HEK293 (cell line): Measurements from ENCODE around the gene ZNF385D.

Experiments
- CTCF ChIA-PET: fragments of 350-600 bp; formaldehyde crosslinking; extraction: SDS; loops from one replicate; lab custom pipeline; 2021; ENCODE audit warnings: antibody characterized with exemption; lab: Yijun Ruan, JAX
- POLR2A ChIA-PET: fragments of 300-600 bp; formaldehyde crosslinking; extraction: SDS; loops from one replicate; lab custom pipeline; 2020; ENCODE audit warnings: antibody characterized with exemption, inconsistent platforms; lab: Yijun Ruan, JAX
- H3K27ac ChIP-seq: fragments of 200-500 bp; sonication (Bioruptor generic); 2 replicates; pipeline ENCODE4 v1.5.1; 2014; ENCODE audit warnings: low read depth, low read length, control low read depth, inconsistent platforms; ENCODE audit errors: extremely low read depth
- H3K36me3 ChIP-seq, 2 experiments: fragments of 200-500 bp in 1 of 2; sonication (Bioruptor generic) in 1 of 2; 1 replicate in 1 of 2; 2 replicates in 1 of 2; pipeline ENCODE4 v1.5.1; 2014 to 2017; ENCODE audit warnings: inconsistent platforms in 2 of 2, low read length in 2 of 2; ENCODE audit not compliant: control insufficient read depth in 2 of 2, insufficient read depth in 1 of 2
- H3K4me1 ChIP-seq: fragments of 200-500 bp; sonication (Bioruptor generic); 2 replicates; pipeline ENCODE4 v1.5.1; 2014; ENCODE audit warnings: mild to moderate bottlenecking, low read length, inconsistent platforms; ENCODE audit not compliant: control insufficient read depth, insufficient read depth
- H3K4me3 ChIP-seq: 2 replicates; pipeline ENCODE4 v1.5.1; 2011; ENCODE audit warnings: low read depth, mild to moderate bottlenecking, control low read depth, low read length, moderate library complexity
- H3K9me3 ChIP-seq: fragments of 200-500 bp; sonication (Bioruptor generic); 2 replicates; pipeline ENCODE4 v1.5.1; 2014; ENCODE audit warnings: low read depth, low read length, inconsistent platforms; ENCODE audit not compliant: control insufficient read depth, insufficient read depth
- EGR2 ChIP-seq: fragments of 450-650 bp; formaldehyde crosslinking; IDR thresholded peaks from 2 replicates; pipeline ENCODE4 v1.5.1; 2016; ENCODE audit warnings: low read depth, missing biosample characterization, missing genetic modification characterization
- GLI2 ChIP-seq: fragments of 450-650 bp; formaldehyde crosslinking; IDR thresholded peaks from 2 replicates; pipeline ENCODE4; 2017; ENCODE audit warnings: missing biosample characterization, missing genetic modification characterization, low read depth, borderline replicate concordance
- KLF8 ChIP-seq: fragments of 450-650 bp; formaldehyde crosslinking; IDR thresholded peaks from 2 replicates; pipeline ENCODE4 v1.5.1; 2016; ENCODE audit warnings: missing biosample characterization, missing genetic modification characterization
- KLF9 ChIP-seq: fragments of 450-650 bp; formaldehyde crosslinking; IDR thresholded peaks from 2 replicates; pipeline ENCODE4 v1.5.1; 2016; ENCODE audit warnings: missing biosample characterization, missing genetic modification characterization, low read depth
- MEIS1 ChIP-seq: sonication (generic); formaldehyde crosslinking; IDR thresholded peaks from 2 replicates; pipeline ENCODE4 v1.8.1; 2022; ENCODE audit warnings: missing genetic modification reagents, mild to moderate bottlenecking, borderline replicate concordance
- MYNN ChIP-seq: fragments of 450-650 bp; formaldehyde crosslinking; IDR thresholded peaks from 2 replicates; pipeline ENCODE4 v1.5.1; 2016; ENCODE audit warnings: missing biosample characterization, missing genetic modification characterization, borderline replicate concordance
- PRDM1 ChIP-seq: fragments of 450-650 bp; formaldehyde crosslinking; IDR thresholded peaks from 2 replicates; pipeline ENCODE4; 2016; ENCODE audit warnings: missing biosample characterization, missing genetic modification characterization
- ZBTB20 ChIP-seq: fragments of 450-650 bp; formaldehyde crosslinking; IDR thresholded peaks from 2 replicates; pipeline ENCODE4 v1.5.1; 2016; ENCODE audit warnings: missing biosample characterization, missing genetic modification characterization
- ZBTB21 ChIP-seq: fragments of 450-650 bp; formaldehyde crosslinking; IDR thresholded peaks from 2 replicates; pipeline ENCODE4 v1.5.1; 2017; ENCODE audit warnings: missing biosample characterization, missing genetic modification characterization
- ZFHX2 ChIP-seq: fragments of 450-650 bp; formaldehyde crosslinking; conservative IDR thresholded peaks from 2 replicates; pipeline ENCODE4 v1.5.1; 2016; ENCODE audit warnings: missing biosample characterization, missing genetic modification characterization
- ZNF16 ChIP-seq: fragments of 450-650 bp; formaldehyde crosslinking; IDR thresholded peaks from 2 replicates; pipeline ENCODE4 v1.5.1; 2016; ENCODE audit warnings: low read depth, missing biosample characterization, missing genetic modification characterization
- ZNF169 ChIP-seq: fragments of 450-650 bp; formaldehyde crosslinking; IDR thresholded peaks from 2 replicates; pipeline ENCODE4 v1.5.1; 2016; ENCODE audit warnings: missing biosample characterization, missing genetic modification characterization
- ZNF335 ChIP-seq: fragments of 450-650 bp; formaldehyde crosslinking; conservative IDR thresholded peaks from 2 replicates; pipeline ENCODE4 v1.5.1; 2016; ENCODE audit warnings: missing biosample characterization, missing genetic modification characterization
- ZNF37A ChIP-seq: fragments of 450-650 bp; IDR thresholded peaks from 2 replicates; pipeline ENCODE4 v1.5.1; 2018; ENCODE audit warnings: missing biosample characterization, missing genetic modification characterization
- ZNF391 ChIP-seq: fragments of 450-650 bp; formaldehyde crosslinking; IDR thresholded peaks from 2 replicates; pipeline ENCODE4 v1.5.1; 2016; ENCODE audit warnings: low read depth, missing biosample characterization, missing genetic modification characterization, borderline replicate concordance
- ZNF394 ChIP-seq: fragments of 450-650 bp; formaldehyde crosslinking; IDR thresholded peaks from 2 replicates; pipeline ENCODE4 v1.5.1; 2016; ENCODE audit warnings: missing biosample characterization, missing genetic modification characterization, mild to moderate bottlenecking, moderate library complexity, borderline replicate concordance
- ZNF530 ChIP-seq: fragments of 450-650 bp; formaldehyde crosslinking; IDR thresholded peaks from 2 replicates; pipeline ENCODE4 v1.5.1; 2016; ENCODE audit warnings: low read depth, missing biosample characterization, missing genetic modification characterization
- ZNF560 ChIP-seq: fragments of 450-650 bp; formaldehyde crosslinking; IDR thresholded peaks from 2 replicates; pipeline ENCODE4 v1.5.1; 2017; ENCODE audit warnings: missing biosample characterization, missing genetic modification characterization, borderline replicate concordance
- ZNF571 ChIP-seq: fragments of 450-650 bp; formaldehyde crosslinking; IDR thresholded peaks from 2 replicates; pipeline ENCODE4 v1.5.0; 2017; ENCODE audit warnings: missing biosample characterization, missing genetic modification characterization
- ZNF624 ChIP-seq: fragments of 450-650 bp; formaldehyde crosslinking; IDR thresholded peaks from 2 replicates; pipeline ENCODE4 v1.5.1; 2017; ENCODE audit warnings: missing biosample characterization, missing genetic modification characterization
- ZNF660 ChIP-seq: fragments of 450-650 bp; IDR thresholded peaks from 2 replicates; pipeline ENCODE4 v1.5.1; 2018; ENCODE audit warnings: missing biosample characterization, mild to moderate bottlenecking, missing genetic modification characterization
- ZNF677 ChIP-seq: fragments of 450-650 bp; IDR thresholded peaks from 2 replicates; pipeline ENCODE4 v1.5.0; 2018; ENCODE audit warnings: missing biosample characterization, mild to moderate bottlenecking, missing genetic modification characterization, moderate library complexity
- ZNF707 ChIP-seq: fragments of 450-650 bp; formaldehyde crosslinking; IDR thresholded peaks from 2 replicates; pipeline ENCODE4 v1.5.1; 2016; ENCODE audit warnings: missing biosample characterization, missing genetic modification characterization
- ZNF776 ChIP-seq: fragments of 450-650 bp; formaldehyde crosslinking; IDR thresholded peaks from 2 replicates; pipeline ENCODE4 v1.5.0; 2017; ENCODE audit warnings: missing biosample characterization, missing genetic modification characterization, borderline replicate concordance
- ZNF792 ChIP-seq: fragments of 450-650 bp; formaldehyde crosslinking; IDR thresholded peaks from 2 replicates; pipeline ENCODE4 v1.5.1; 2016; ENCODE audit warnings: missing biosample characterization, missing genetic modification characterization
- ZSCAN16 ChIP-seq: fragments of 450-650 bp; formaldehyde crosslinking; IDR thresholded peaks from 2 replicates; pipeline ENCODE4 v1.5.1; 2016; ENCODE audit warnings: missing biosample characterization, missing genetic modification characterization
- TF ChIP-seq, protein P1 (sequence below): fragments of 450-650 bp; formaldehyde crosslinking; IDR thresholded peaks from 2 replicates; pipeline ENCODE4 v1.5.1; 2016; ENCODE audit warnings: missing biosample characterization, missing genetic modification characterization
- TF ChIP-seq, protein P2 (sequence below): fragments of 450-650 bp; formaldehyde crosslinking; IDR thresholded peaks from 2 replicates; pipeline ENCODE4 v1.5.1; 2016; ENCODE audit warnings: missing biosample characterization, missing genetic modification characterization
- TF ChIP-seq, protein P3 (sequence below): fragments of 450-650 bp; formaldehyde crosslinking; IDR thresholded peaks from 2 replicates; pipeline ENCODE4 v1.5.1; 2016; ENCODE audit warnings: missing biosample characterization, missing genetic modification characterization

Gene ZNF385D

DNA sequence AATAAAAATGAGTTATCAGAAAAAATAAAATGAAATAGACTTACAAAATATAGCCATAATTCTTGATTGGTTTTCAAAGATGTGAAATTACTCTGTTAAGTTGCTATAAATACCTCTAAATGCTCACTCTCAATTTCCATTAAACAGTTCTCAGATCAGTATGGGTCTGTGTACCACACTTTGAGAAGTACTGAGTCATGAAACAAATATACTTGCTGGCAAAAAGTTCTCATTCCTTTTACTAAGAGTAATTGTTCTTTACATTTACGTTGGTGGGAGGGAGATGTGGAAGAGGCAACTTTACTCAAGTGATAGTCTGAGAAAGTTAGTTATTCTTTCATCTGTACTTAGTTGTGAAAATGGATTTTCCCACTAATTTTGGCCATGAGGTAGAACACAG, 96.3 kb downstream of the ZNF385D start (continued):
- TF ChIP-seq ZNF391 (tag by site-specific recombination): no peak
- TF ChIP-seq EGR2: no peak
- TF ChIP-seq ZNF394: no peak
- TF ChIP-seq, protein P1, sequence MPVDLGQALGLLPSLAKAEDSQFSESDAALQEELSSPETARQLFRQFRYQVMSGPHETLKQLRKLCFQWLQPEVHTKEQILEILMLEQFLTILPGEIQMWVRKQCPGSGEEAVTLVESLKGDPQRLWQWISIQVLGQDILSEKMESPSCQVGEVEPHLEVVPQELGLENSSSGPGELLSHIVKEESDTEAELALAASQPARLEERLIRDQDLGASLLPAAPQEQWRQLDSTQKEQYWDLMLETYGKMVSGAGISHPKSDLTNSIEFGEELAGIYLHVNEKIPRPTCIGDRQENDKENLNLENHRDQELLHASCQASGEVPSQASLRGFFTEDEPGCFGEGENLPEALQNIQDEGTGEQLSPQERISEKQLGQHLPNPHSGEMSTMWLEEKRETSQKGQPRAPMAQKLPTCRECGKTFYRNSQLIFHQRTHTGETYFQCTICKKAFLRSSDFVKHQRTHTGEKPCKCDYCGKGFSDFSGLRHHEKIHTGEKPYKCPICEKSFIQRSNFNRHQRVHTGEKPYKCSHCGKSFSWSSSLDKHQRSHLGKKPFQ (tag by site-specific recombination): no peak
- TF ChIP-seq ZNF660 (tag by site-specific recombination): no peak
- TF ChIP-seq ZNF530: no peak
- TF ChIP-seq, protein P2, sequence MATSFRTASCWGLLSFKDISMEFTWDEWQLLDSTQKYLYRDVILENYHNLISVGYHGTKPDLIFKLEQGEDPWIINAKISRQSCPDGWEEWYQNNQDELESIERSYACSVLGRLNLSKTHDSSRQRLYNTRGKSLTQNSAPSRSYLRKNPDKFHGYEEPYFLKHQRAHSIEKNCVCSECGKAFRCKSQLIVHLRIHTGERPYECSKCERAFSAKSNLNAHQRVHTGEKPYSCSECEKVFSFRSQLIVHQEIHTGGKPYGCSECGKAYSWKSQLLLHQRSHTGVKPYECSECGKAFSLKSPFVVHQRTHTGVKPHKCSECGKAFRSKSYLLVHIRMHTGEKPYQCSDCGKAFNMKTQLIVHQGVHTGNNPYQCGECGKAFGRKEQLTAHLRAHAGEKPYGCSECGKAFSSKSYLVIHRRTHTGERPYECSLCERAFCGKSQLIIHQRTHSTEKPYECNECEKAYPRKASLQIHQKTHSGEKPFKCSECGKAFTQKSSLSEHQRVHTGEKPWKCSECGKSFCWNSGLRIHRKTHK (tag by site-specific recombination): no peak
- no peak for TF ChIP-seq ZFHX2 (tag by site-specific recombination)
- TF ChIP-seq ZNF624 (tag by site-specific recombination): no peak
- no peak for TF ChIP-seq ZNF169 (tag by site-specific recombination)

DNA sequence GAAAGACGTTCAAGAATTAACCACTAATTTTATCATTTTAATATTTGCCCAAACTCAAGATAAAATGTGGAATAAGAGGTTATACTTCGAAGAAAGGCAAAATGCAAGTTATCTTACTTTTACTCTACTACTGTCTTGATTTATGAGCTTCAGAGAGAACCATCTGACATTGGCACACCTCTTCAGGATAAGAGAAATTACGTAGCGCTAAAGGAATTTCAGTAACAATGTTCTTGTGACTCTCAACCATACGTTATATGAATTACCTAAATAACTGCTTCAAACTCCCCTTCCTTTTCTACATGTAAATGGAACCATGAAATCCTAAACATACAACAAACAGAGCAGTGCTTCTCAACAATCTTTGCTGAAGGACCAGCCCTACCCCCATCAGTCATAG, 96.8 kb downstream of the ZNF385D start:
- Histone ChIP-seq H3K9me3 (no peaks in the 10 kb centered on the region), H3K4me1 (no peaks in the 10 kb centered on the region), H3K4me3 (no peak overlapping the region), H3K36me3 (no peaks in the 10 kb centered on the region), H3K27ac (no peak overlapping the region)
- TF ChIP-seq ZNF792 (tag by site-specific recombination) (no peak), ZBTB21 (no peak), PRDM1 (no peak), ZNF677 (tag by site-specific recombination) (no peak), MYNN (no peak), MEIS1 (CRISPR knock-in tag) (no peak), ZNF707 (tag by site-specific recombination) (no peak)
- TF ChIP-seq, protein P3, sequence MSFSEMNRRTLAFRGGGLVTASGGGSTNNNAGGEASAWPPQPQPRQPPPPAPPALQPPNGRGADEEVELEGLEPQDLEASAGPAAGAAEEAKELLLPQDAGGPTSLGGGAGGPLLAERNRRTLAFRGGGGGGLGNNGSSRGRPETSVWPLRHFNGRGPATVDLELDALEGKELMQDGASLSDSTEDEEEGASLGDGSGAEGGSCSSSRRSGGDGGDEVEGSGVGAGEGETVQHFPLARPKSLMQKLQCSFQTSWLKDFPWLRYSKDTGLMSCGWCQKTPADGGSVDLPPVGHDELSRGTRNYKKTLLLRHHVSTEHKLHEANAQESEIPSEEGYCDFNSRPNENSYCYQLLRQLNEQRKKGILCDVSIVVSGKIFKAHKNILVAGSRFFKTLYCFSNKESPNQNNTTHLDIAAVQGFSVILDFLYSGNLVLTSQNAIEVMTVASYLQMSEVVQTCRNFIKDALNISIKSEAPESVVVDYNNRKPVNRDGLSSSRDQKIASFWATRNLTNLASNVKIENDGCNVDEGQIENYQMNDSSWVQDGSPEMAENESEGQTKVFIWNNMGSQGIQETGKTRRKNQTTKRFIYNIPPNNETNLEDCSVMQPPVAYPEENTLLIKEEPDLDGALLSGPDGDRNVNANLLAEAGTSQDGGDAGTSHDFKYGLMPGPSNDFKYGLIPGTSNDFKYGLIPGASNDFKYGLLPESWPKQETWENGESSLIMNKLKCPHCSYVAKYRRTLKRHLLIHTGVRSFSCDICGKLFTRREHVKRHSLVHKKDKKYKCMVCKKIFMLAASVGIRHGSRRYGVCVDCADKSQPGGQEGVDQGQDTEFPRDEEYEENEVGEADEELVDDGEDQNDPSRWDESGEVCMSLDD: no peak
- ChIA-PET POLR2A (no interaction called here), CTCF (no interaction called here)

DNA sequence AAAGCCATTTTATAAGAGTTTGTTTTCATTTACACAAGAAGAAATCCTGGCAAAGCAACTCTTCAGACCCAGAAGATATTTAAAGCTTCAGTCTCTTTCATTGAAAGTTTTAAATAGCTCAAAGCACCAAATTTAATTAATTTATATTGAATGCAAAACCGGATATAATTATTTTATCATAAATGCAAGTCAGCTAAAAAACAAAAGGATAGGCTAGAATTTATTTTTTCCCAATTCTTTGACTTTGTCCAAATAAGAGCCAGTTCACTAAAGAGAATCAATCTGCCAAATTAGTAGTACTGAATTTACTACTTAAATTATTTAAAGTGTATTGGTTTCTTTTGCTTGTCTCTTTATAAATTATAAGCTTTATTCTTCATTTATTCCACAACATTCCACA, 101.5 kb downstream of the ZNF385D start:
- Histone ChIP-seq H3K4me3 (no peak overlapping the region), H3K27ac (no peak overlapping the region), H3K36me3 (no peaks in the 10 kb centered on the region), H3K9me3 (no peaks in the 10 kb centered on the region), H3K4me1 (no peaks in the 10 kb centered on the region)
- ChIA-PET CTCF (interaction anchor here (0.7 kb wide), 1 partner anchor 18 kb away, joined by 3 read pairs; no protein-coding TSS in a partner anchor), POLR2A (no interaction called here)
- TF ChIP-seq ZNF335: no peak
- TF ChIP-seq KLF9: no peak
- TF ChIP-seq ZNF16 (tag by site-specific recombination): no peak
- TF ChIP-seq ZNF37A: no peak
- TF ChIP-seq ZNF560 (tag by site-specific recombination): no peak
- TF ChIP-seq, protein P1 (tag by site-specific recombination): no peak
- no peak for TF ChIP-seq ZBTB20
- no peak for TF ChIP-seq KLF8 (tag by site-specific recombination)
- no peak for TF ChIP-seq GLI2 (tag by site-specific recombination)
- TF ChIP-seq ZNF571 (tag by site-specific recombination): no peak
- TF ChIP-seq ZSCAN16 (tag by site-specific recombination): no peak
- TF ChIP-seq ZNF776 (tag by site-specific recombination): no peak
